ENCODE results near the gene DOCK4. TPM values are rescaled to one million over a fixed set of nuclear protein-coding genes. Genes with fewer than 3 reads are reported as not detected.

Gene DOCK4
- polyA plus RNA-seq, 1 donor (not counting 4 experiments of a cell fraction or from before 2014, with no cell fraction given), result 13.9 TPM

- Histone ChIP-seq H3K9me3 (ENCODE audit: control insufficient read depth, low read depth, low read length) (no peaks in the 10 kb centered on the region), H3K27me3 (ENCODE audit: control insufficient read depth, extremely low read depth, insufficient read depth, low read length) (no peaks in the 10 kb centered on the region), H3K9ac (ENCODE audit: control insufficient read depth, extremely low read depth, insufficient read depth, low read length) (no peak overlapping the region), H2AFZ (ENCODE audit: control insufficient read depth, low read length) (no peak overlapping the region), H3K36me3 (ENCODE audit: control insufficient read depth in 2 of 2, extremely low read depth in 1 of 2, insufficient read depth in 2 of 2, low read length in 2 of 2) (no peaks in the 10 kb centered on the region), H3K4me3 (ENCODE audit: control insufficient read depth in 2 of 3, extremely low read depth in 1 of 3, insufficient read depth in 2 of 3, low read depth in 1 of 3, low read length in 3 of 3) (no peak overlapping the region), H3K4me2 (ENCODE audit: control insufficient read depth, extremely low read depth, insufficient read depth, low read depth, low read length) (peak overlapping the region; percentile 11), H3K27ac (ENCODE audit: control insufficient read depth, insufficient read depth, low read length) (no peak overlapping the region), H3K4me1 (ENCODE audit: control insufficient read depth, extremely low read depth, insufficient read depth, low read length) (peaks cover 38% of the 10 kb centered on the region), H3K79me2 (ENCODE audit: control insufficient read depth, insufficient read depth, low read length) (peaks cover 5% of the 10 kb centered on the region), H4K20me1 (ENCODE audit: control insufficient read depth, extremely low read depth, insufficient read depth, low read length) (no peaks in the 10 kb centered on the region), H3K9me1 (ENCODE audit: control insufficient read depth, extremely low read depth, insufficient read depth, low read length) (no peaks in the 10 kb centered on the region)
- dilution Hi-C loops (cut with MboI; ENCODE audit: extremely low pct_ligation_motif_present, low sequenced_read_pairs), result no loop called here
- TF ChIP-seq EZH2 (IDR thresholded peaks at IDR 0.05; ENCODE audit: low read length) (no peak), CTCF (optimal IDR thresholded peaks at IDR 0.05 in 1 of 3, IDR thresholded peaks at IDR 0.05 in 1 of 3, conservative IDR thresholded peaks at IDR 0.05 in 1 of 3; ENCODE audit: extremely low read depth in 1 of 3, insufficient read depth in 2 of 3, low read length in 3 of 3) (no peak)
- no peak for DNase-seq (ENCODE audit: low read depth, low spot score)
- no peak for FAIRE-seq
Measured at GRCh38 chr7:112067200-112067599, 139.0 kb downstream of the DOCK4 start.

- Histone ChIP-seq H3K4me2 (ENCODE audit: control insufficient read depth, extremely low read depth, insufficient read depth, low read depth, low read length) (no peak overlapping the region), H3K27ac (ENCODE audit: control insufficient read depth, insufficient read depth, low read length) (no peak overlapping the region), H3K4me3 (ENCODE audit: control insufficient read depth in 2 of 3, extremely low read depth in 1 of 3, insufficient read depth in 2 of 3, low read depth in 1 of 3, low read length in 3 of 3) (no peak overlapping the region), H3K36me3 (ENCODE audit: control insufficient read depth in 2 of 2, extremely low read depth in 1 of 2, insufficient read depth in 2 of 2, low read length in 2 of 2) (no peaks in the 10 kb centered on the region), H3K27me3 (ENCODE audit: control insufficient read depth, extremely low read depth, insufficient read depth, low read length) (no peaks in the 10 kb centered on the region), H2AFZ (ENCODE audit: control insufficient read depth, low read length) (no peak overlapping the region), H3K9me1 (ENCODE audit: control insufficient read depth, extremely low read depth, insufficient read depth, low read length) (no peaks in the 10 kb centered on the region), H3K4me1 (ENCODE audit: control insufficient read depth, extremely low read depth, insufficient read depth, low read length) (peaks cover 24% of the 10 kb centered on the region), H3K79me2 (ENCODE audit: control insufficient read depth, insufficient read depth, low read length) (peaks cover 6% of the 10 kb centered on the region), H3K9ac (ENCODE audit: control insufficient read depth, extremely low read depth, insufficient read depth, low read length) (no peak overlapping the region), H4K20me1 (ENCODE audit: control insufficient read depth, extremely low read depth, insufficient read depth, low read length) (no peaks in the 10 kb centered on the region), H3K9me3 (ENCODE audit: control insufficient read depth, low read depth, low read length) (no peaks in the 10 kb centered on the region)
- TF ChIP-seq CTCF (optimal IDR thresholded peaks at IDR 0.05 in 1 of 3, IDR thresholded peaks at IDR 0.05 in 1 of 3, conservative IDR thresholded peaks at IDR 0.05 in 1 of 3; ENCODE audit: extremely low read depth in 1 of 3, insufficient read depth in 2 of 3, low read length in 3 of 3), result no peak
- no peak for TF ChIP-seq EZH2 (IDR thresholded peaks at IDR 0.05; ENCODE audit: low read length)
- FAIRE-seq (no peak), DNase-seq (ENCODE audit: low read depth, low spot score) (no peak)
- dilution Hi-C loops (cut with MboI; ENCODE audit: extremely low pct_ligation_motif_present, low sequenced_read_pairs), result no loop called here
Measured at GRCh38 chr7:112065758-112066157, 140.4 kb downstream of the DOCK4 start.
